Heart left ventricle (tissue), 13 donors: ENCODE data around the gene SCN4A.

ENCODE experiments used
- POLR2A ChIP-seq, 2 donors: fragments of 450-650 bp; IDR thresholded peaks; one replicate each; pipeline ENCODE4 v1.6.1; 2017; ENCODE audit warnings: antibody characterized with exemption in 2 of 2, mild to moderate bottlenecking in 2 of 2, moderate library complexity in 2 of 2
- TF ChIP-seq, protein P1 (sequence below), 12 donors: fragments of 200-600 bp; sonication (generic) in 4 of 12; IDR thresholded peaks; one replicate each; pipeline versions ENCODE4 v1.5.0 to v1.8.0; 2018 to 2022; ENCODE audit warnings: antibody characterized with exemption in 12 of 12, mild to moderate bottlenecking in 5 of 12
- donor health status: ischemic (EF 13 %, LVEDD 7.1; RV severe dilation, severe dysfunction).
- donor health status: DM: no; HTN: yes; CAD: no.
- donor health status: DM: no; HTN: no; CAD: no.
- donor health status: ischemic (EF 25% LVEDD 6.9; RV normal size, moderate dysfunction).
- donor health status: ischemic (EF 25% LVEDD 5.7; RV mildly dilated, moderate dysfunction).
- donor health status: ischemic (EF 35%, LVEDD 5.7; RV mildly dilated, moderate dysfunction).
- donor health status: nonischemic (EF 11% LVEDD 7.7; RV severe dilation, severe dysfunction).
- donor health status: DM: yes; HTN: yes; CAD: no.
- donor health status: PGD.
- donor health status: ischemic (EF 29% LVEDD 5.4; RV normal size, mild dysfunction).
- donor health status: nonischemic (EF 23%, LVEDD 6.1; RV moderate dilation, normal function).

DNA sequence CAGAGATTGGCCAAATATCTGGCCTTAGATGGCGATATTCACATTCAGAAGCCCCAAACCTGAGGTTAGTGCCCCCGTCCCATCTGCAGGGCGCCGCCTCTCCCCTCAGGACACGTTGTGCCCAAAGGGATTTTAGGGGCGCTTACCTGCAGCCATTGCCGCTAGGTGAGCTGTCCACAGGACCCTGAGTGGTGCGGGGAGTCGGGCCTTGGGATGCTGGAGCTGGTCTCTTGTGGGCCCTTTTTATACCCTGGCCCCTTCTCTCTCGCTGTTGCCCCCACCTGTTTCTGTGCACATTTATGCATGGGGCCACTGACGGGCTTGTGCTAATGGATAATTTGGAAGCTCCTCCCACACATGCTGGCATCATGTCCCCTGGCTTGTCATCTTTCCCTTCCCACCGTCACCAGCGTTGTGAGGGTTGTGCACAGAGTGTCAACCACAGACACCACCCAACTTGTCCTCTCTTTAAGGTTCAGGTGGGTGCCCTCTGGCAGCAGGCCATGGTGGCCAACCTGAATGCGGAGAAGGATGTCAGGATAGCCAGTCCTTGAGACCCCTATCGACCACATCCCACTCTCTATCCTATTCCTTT lies 61.6 kb downstream of the SCN4A start, which contains the start of gene CSHL1:
- TF ChIP-seq, protein P1, sequence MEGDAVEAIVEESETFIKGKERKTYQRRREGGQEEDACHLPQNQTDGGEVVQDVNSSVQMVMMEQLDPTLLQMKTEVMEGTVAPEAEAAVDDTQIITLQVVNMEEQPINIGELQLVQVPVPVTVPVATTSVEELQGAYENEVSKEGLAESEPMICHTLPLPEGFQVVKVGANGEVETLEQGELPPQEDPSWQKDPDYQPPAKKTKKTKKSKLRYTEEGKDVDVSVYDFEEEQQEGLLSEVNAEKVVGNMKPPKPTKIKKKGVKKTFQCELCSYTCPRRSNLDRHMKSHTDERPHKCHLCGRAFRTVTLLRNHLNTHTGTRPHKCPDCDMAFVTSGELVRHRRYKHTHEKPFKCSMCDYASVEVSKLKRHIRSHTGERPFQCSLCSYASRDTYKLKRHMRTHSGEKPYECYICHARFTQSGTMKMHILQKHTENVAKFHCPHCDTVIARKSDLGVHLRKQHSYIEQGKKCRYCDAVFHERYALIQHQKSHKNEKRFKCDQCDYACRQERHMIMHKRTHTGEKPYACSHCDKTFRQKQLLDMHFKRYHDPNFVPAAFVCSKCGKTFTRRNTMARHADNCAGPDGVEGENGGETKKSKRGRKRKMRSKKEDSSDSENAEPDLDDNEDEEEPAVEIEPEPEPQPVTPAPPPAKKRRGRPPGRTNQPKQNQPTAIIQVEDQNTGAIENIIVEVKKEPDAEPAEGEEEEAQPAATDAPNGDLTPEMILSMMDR (IDR thresholded peaks at IDR 0.05): no peak
- no peak for TF ChIP-seq POLR2A (IDR thresholded peaks at IDR 0.05)
